K562 (cell line): ENCODE data around the gene IL11. TPM values are rescaled to one million over a fixed set of nuclear protein-coding genes. Genes with fewer than 3 reads are reported as not detected.

Source experiments
- ATAC-seq: fragments of 200-7000 bp; cut with Tn5 transposase; 3 replicates; pipeline ENCODE4 v1.9.1; 2020; ENCODE audit warnings: moderate library complexity
- BruUV-seq: library from RNA; stranded (reverse); fragments of 400-500 nt; replicated peaks from 2 replicates; lab custom pipeline; 2021; lab: Mats Ljungman, UMichigan
- CTCF ChIA-PET: fragments of 300-600 bp; formaldehyde crosslinking; extraction: SDS; loops from one replicate; lab custom pipeline; 2021; ENCODE audit warnings: low intra/inter-chr PET ratio; lab: Yijun Ruan, JAX
- POLR2A ChIA-PET: fragments of 300-600, 350-650 bp; sonication (Branson Sonifier 250); formaldehyde crosslinking; extraction: SDS; loops from one replicate; lab custom pipeline; 2021; ENCODE audit warnings: antibody characterized with exemption, inconsistent platforms; lab: Yijun Ruan, JAX
- DNase-seq, 4 experiments: peaks; one replicate each; pipeline versions ENCODE4 v3.0.0 to v3.0.0-alpha.2; 2011 to 2018; ENCODE audit warnings: low spot score in 3 of 4, mixed read lengths in 3 of 4; ENCODE audit errors: extremely low read depth in 1 of 4
- FAIRE-seq: peaks from 2 replicates; lab custom pipeline; 2011; peaks lifted over from hg19 to GRCh38; lab: Jason Lieb, UNC
- H2AFZ ChIP-seq: 2 replicates; pipeline ENCODE4 v1.6.0; 2011; ENCODE audit warnings: low read depth, low read length, control low read depth, inconsistent platforms
- H3K27ac ChIP-seq: fragments of 200-600 bp; 3 replicates; pipeline ENCODE4 v1.8.0; 2011; ENCODE audit warnings: low read depth, mild to moderate bottlenecking, control low read depth, inconsistent platforms, low read length, moderate library complexity, mixed read lengths; ENCODE audit errors: extremely low read depth
- H3K27me3 ChIP-seq, 2 experiments: fragments of 300-600 bp in 1 of 2; 2 replicates in 1 of 2; 3 replicates in 1 of 2; pipeline versions ENCODE4 v1.6.0 to v1.8.0; 2011; ENCODE audit warnings: inconsistent platforms in 2 of 2, low read length in 2 of 2, mild to moderate bottlenecking in 1 of 2, mixed read lengths in 1 of 2, moderate library complexity in 1 of 2; ENCODE audit not compliant: control insufficient read depth in 2 of 2, insufficient read depth in 2 of 2
- H3K36me3 ChIP-seq: fragments of 300-600 bp; 3 replicates; pipeline ENCODE4 v1.8.0; 2011; ENCODE audit warnings: mild to moderate bottlenecking, low read length, inconsistent platforms; ENCODE audit not compliant: control insufficient read depth, insufficient read depth
- H3K4me1 ChIP-seq, 2 experiments: fragments of 200-600 bp in 1 of 2; replicated peaks in 1 of 2; 2 replicates in 1 of 2; 3 replicates in 1 of 2; pipeline versions ENCODE4 v1.5.1 to v1.8.0; 2011; ENCODE audit warnings: inconsistent platforms in 2 of 2, low read length in 2 of 2, mild to moderate bottlenecking in 1 of 2, mixed read lengths in 1 of 2, moderate library complexity in 1 of 2; ENCODE audit not compliant: control insufficient read depth in 2 of 2, insufficient read depth in 2 of 2
- H3K4me2 ChIP-seq: 2 replicates; pipeline ENCODE4 v1.6.1; 2011; ENCODE audit warnings: low read length, control low read depth, inconsistent platforms, mixed read lengths; ENCODE audit not compliant: insufficient read depth
- H3K4me3 ChIP-seq: fragments of 200-600 bp; sonication (generic), shearing (Covaris generic); 2 replicates; pipeline ENCODE4 v1.5.1; 2016; ENCODE audit warnings: control low read depth, inconsistent platforms
- H3K79me2 ChIP-seq: fragments of 200-600 bp; 3 replicates; pipeline ENCODE4 v1.8.0; 2011; ENCODE audit warnings: low read length, inconsistent platforms; ENCODE audit not compliant: control insufficient read depth, insufficient read depth
- H3K9ac ChIP-seq, 2 experiments: 2 replicates each; pipeline versions ENCODE4 v1.6.0 to v1.6.1; 2011; ENCODE audit warnings: low read depth in 2 of 2, low read length in 2 of 2, control low read depth in 1 of 2, inconsistent platforms in 1 of 2, mild to moderate bottlenecking in 1 of 2, mixed read lengths in 1 of 2; ENCODE audit not compliant: insufficient read depth in 1 of 2
- H3K9me1 ChIP-seq: one replicate; pipeline ENCODE4 v1.6.0; 2011; ENCODE audit warnings: inconsistent platforms, mild to moderate bottlenecking, low read length, moderate library complexity; ENCODE audit not compliant: control insufficient read depth, insufficient read depth
- H3K9me3 ChIP-seq: replicated peaks from 2 replicates; pipeline ENCODE4 v1.5.1; 2011; ENCODE audit warnings: low read depth, low read length, inconsistent platforms; ENCODE audit not compliant: control insufficient read depth, insufficient read depth
- H4K20me1 ChIP-seq: replicated peaks from 2 replicates; pipeline ENCODE4 v1.6.1; 2011; ENCODE audit warnings: low read length, inconsistent platforms, mixed read lengths; ENCODE audit not compliant: control insufficient read depth, insufficient read depth
- BRF1 ChIP-seq: IDR thresholded peaks from 3 replicates; pipeline ENCODE4 v1.6.1; 2011; ENCODE audit warnings: borderline replicate concordance, mild to moderate bottlenecking; ENCODE audit not compliant: insufficient read length; ENCODE audit errors: extremely low read depth
- CREB1 ChIP-seq, 2 experiments: sonication (generic) in 1 of 2; formaldehyde crosslinking in 1 of 2; IDR thresholded peaks; 2 replicates each; pipeline versions ENCODE4 v1.6.1 to v1.8.0; 2012 to 2022; ENCODE audit warnings: inconsistent platforms in 1 of 2, mild to moderate bottlenecking in 1 of 2, missing genetic modification reagents in 1 of 2, moderate library complexity in 1 of 2
- CREM ChIP-seq: IDR thresholded peaks from 2 replicates; pipeline ENCODE4 v1.6.1; 2014; ENCODE audit warnings: antibody characterized with exemption, low read depth
- EGR1 ChIP-seq: fragments of 450-650 bp; conservative IDR thresholded peaks from 2 replicates; pipeline ENCODE4 v1.6.1; 2017; ENCODE audit warnings: mild to moderate bottlenecking
- EHMT2 ChIP-seq: fragments of 450-650 bp; IDR thresholded peaks from 2 replicates; pipeline ENCODE4 v1.6.1; 2018; ENCODE audit warnings: antibody characterized with exemption
- ETS2 ChIP-seq: IDR thresholded peaks from 2 replicates; pipeline ENCODE4 v1.6.1; 2016; ENCODE audit warnings: borderline replicate concordance, missing genetic modification characterization, mild to moderate bottlenecking, moderate library complexity, missing compliant biosample characterization; ENCODE audit not compliant: poor library complexity, severe bottlenecking
- GATA2 ChIP-seq: sonication (generic); formaldehyde crosslinking; IDR thresholded peaks from 2 replicates; pipeline ENCODE4 v1.4.0; 2020; ENCODE audit warnings: mild to moderate bottlenecking, missing genetic modification reagents
- KDM1A ChIP-seq, 2 experiments: fragments of 450-650 bp; IDR thresholded peaks; 2 replicates each; pipeline ENCODE4 v1.6.1; 2016; ENCODE audit warnings: mild to moderate bottlenecking in 2 of 2
- POLR2G ChIP-seq: fragments of 200-400 bp; formaldehyde crosslinking; IDR thresholded peaks from 2 replicates; pipeline ENCODE4 v1.6.1; 2017; ENCODE audit warnings: low read depth, mild to moderate bottlenecking, antibody characterized with exemption, low read length, moderate library complexity
- SIN3B ChIP-seq: fragments of 450-650 bp; IDR thresholded peaks from 2 replicates; pipeline ENCODE4 v1.6.1; 2017; ENCODE audit warnings: low read depth, mild to moderate bottlenecking, moderate library complexity
- SMARCA4 ChIP-seq: fragments of 450-650 bp; IDR thresholded peaks from 2 replicates; pipeline ENCODE4 v1.6.1; 2016
- SMARCA5 ChIP-seq: fragments of 450-650 bp; IDR thresholded peaks from 2 replicates; pipeline ENCODE4 v1.6.1; 2016
- ZNF184 ChIP-seq: sonication (generic); formaldehyde crosslinking; IDR thresholded peaks from 2 replicates; pipeline ENCODE4 v1.5.0; 2020; ENCODE audit warnings: missing genetic modification reagents
- WGBS: fragments of 100-300 bp; shearing (Covaris generic); methylation state at CpG from one replicate; pipeline ENCODE4 v1.1.6; 2016; ENCODE audit warnings: low coverage, mixed read lengths; ENCODE audit not compliant: insufficient coverage; ENCODE audit errors: missing lambda C conversion rate; 5-methylcytosine and 5-hydroxymethylcytosine counted together
- in situ Hi-C: fragments of 300-500 bp; cut with MboI; formaldehyde crosslinking; loops from 4 replicates; pipeline ENCODE4 v1.15.0; 2018; ENCODE audit warnings: inconsistent platforms, mixed read lengths
- intact Hi-C: fragments of 100-400 bp; cut with micrococcal nuclease; formaldehyde crosslinking; loops from 2 replicates; pipeline ENCODE4 v1.14.2; 2022
- polyA plus RNA-seq, 8 experiments: library from polyadenylated mRNA; depleted of rRNA in 4 of 8; stranded (reverse) in 5 of 8; unstranded in 3 of 8; fragments of >200 nt; fragmentation: Nextera tagmentation in 2 of 8; fragmentation: Illumina TruSeq in 1 of 8; extraction: Ambion mirVana in 2 of 8; extraction: Trizol in 1 of 8; gene quantifications; 2 replicates each; pipeline versions ENCODE4 v1.2.1 to v1.2.3, GENCODE V29; 2011 to 2014; ENCODE audit warnings: inconsistent platforms in 1 of 8, missing spikeins in 1 of 8
- total RNA-seq, 7 experiments: library from RNA; depleted of rRNA in 6 of 7; stranded (reverse); fragments of >200 nt in 6 of 7; fragmentation: Illumina TruSeq in 2 of 7; extraction: Trizol in 2 of 7; gene quantifications; 2 replicates each; pipeline versions ENCODE4 v1.2.1 to v1.2.3, GENCODE V29; 2011 to 2021; ENCODE audit warnings: low replicate concordance in 1 of 7
- TF ChIP-seq, protein P1 (sequence below), 2 experiments: IDR thresholded peaks; 2 replicates each; pipeline ENCODE4 v1.6.1; 2012; ENCODE audit warnings: improper control_type of control experiment in 2 of 2, low read depth in 2 of 2, low read length in 2 of 2, borderline replicate concordance in 1 of 2
- TF ChIP-seq, protein P2 (sequence below): sonication (generic); formaldehyde crosslinking; IDR thresholded peaks from 2 replicates; pipeline ENCODE4 v1.8.0; 2022; ENCODE audit warnings: mild to moderate bottlenecking, missing genetic modification reagents
- TF ChIP-seq, protein P3 (sequence below), 2 experiments: fragments of 450-650 bp; IDR thresholded peaks; 2 replicates each; pipeline ENCODE4 v1.6.1; 2018; ENCODE audit warnings: mild to moderate bottlenecking in 2 of 2, low read depth in 1 of 2; ENCODE audit not compliant: partially characterized antibody in 2 of 2

Gene IL11
- total and polyA plus RNA-seq, 9 of the 15 experiments (the other 6 are each of a cell fraction or from before 2014, with no cell fraction given) = 0.04 to 0.42 (median 0.06) TPM; not detected in 6

DNA sequence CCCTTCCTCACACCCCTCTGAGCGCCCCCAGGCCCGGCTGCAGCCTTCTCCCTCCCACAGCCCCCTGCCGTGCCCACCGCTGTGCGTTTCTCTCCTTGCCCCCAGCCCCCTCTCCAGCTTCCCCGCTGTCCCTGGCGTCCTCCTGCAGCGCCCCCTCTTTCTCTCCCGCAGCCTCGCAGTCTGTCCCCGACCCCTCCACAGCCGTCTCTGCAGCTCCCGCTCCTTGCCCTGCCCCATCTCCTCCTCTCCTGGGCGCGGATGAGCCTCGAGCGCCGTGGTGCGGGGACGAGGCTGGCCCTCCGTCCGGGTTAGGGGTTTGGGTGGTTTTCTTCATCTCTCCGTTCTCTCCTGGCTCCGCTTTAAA is 29.5 kb downstream of the IL11 start:
- H2AFZ ChIP-seq = peak overlapping the region; percentile 49; the same call in 1 of the 2 replicates
- FAIRE-seq = no peak
- no TSS peak for BruUV-seq
- TF ChIP-seq CREB1 (IDR thresholded peaks at IDR 0.05) (no peak), CREB1 (CRISPR knock-in tag; IDR thresholded peaks at IDR 0.05) (0 out of 2 replicates have a peak, but pooled peaks have one; percentile 45), SIN3B (no peak), EHMT2 (no peak), KDM1A (IDR thresholded peaks at IDR 0.05) (no peak), GATA2 (no peak), BRF1 (no peak), ZNF184 (CRISPR knock-in tag) (no peak), CREM (0 out of 2 replicates have a peak, but pooled peaks have one; percentile 3), SMARCA5 (peak; percentile 17; the same call in 1 of the 2 replicates), ETS2 (tag) (no peak), SMARCA4 (0 out of 2 replicates have a peak, but pooled peaks have one; percentile 25), EGR1 (peak; percentile 11; the same call in 1 of the 2 replicates), POLR2G (peak; percentile 54)
- TF ChIP-seq, protein P1, sequence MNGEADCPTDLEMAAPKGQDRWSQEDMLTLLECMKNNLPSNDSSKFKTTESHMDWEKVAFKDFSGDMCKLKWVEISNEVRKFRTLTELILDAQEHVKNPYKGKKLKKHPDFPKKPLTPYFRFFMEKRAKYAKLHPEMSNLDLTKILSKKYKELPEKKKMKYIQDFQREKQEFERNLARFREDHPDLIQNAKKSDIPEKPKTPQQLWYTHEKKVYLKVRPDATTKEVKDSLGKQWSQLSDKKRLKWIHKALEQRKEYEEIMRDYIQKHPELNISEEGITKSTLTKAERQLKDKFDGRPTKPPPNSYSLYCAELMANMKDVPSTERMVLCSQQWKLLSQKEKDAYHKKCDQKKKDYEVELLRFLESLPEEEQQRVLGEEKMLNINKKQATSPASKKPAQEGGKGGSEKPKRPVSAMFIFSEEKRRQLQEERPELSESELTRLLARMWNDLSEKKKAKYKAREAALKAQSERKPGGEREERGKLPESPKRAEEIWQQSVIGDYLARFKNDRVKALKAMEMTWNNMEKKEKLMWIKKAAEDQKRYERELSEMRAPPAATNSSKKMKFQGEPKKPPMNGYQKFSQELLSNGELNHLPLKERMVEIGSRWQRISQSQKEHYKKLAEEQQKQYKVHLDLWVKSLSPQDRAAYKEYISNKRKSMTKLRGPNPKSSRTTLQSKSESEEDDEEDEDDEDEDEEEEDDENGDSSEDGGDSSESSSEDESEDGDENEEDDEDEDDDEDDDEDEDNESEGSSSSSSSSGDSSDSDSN (IDR thresholded peaks at IDR 0.05; ENCODE audit: borderline replicate concordance in 1 of 2, low read depth in 2 of 2, low read length in 2 of 2) = 0 out of 4 replicates have a peak, but pooled peaks of 1 of the 2 experiments have one; percentile 58
- TF ChIP-seq, protein P2, sequence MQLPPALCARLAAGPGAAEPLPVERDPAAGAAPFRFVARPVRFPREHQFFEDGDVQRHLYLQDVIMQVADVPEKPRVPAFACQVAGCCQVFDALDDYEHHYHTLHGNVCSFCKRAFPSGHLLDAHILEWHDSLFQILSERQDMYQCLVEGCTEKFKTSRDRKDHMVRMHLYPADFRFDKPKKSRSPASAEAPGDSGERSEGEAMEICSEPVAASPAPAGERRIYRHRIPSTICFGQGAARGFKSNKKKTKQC (CRISPR knock-in tag) = no peak
- TF ChIP-seq, protein P3, sequence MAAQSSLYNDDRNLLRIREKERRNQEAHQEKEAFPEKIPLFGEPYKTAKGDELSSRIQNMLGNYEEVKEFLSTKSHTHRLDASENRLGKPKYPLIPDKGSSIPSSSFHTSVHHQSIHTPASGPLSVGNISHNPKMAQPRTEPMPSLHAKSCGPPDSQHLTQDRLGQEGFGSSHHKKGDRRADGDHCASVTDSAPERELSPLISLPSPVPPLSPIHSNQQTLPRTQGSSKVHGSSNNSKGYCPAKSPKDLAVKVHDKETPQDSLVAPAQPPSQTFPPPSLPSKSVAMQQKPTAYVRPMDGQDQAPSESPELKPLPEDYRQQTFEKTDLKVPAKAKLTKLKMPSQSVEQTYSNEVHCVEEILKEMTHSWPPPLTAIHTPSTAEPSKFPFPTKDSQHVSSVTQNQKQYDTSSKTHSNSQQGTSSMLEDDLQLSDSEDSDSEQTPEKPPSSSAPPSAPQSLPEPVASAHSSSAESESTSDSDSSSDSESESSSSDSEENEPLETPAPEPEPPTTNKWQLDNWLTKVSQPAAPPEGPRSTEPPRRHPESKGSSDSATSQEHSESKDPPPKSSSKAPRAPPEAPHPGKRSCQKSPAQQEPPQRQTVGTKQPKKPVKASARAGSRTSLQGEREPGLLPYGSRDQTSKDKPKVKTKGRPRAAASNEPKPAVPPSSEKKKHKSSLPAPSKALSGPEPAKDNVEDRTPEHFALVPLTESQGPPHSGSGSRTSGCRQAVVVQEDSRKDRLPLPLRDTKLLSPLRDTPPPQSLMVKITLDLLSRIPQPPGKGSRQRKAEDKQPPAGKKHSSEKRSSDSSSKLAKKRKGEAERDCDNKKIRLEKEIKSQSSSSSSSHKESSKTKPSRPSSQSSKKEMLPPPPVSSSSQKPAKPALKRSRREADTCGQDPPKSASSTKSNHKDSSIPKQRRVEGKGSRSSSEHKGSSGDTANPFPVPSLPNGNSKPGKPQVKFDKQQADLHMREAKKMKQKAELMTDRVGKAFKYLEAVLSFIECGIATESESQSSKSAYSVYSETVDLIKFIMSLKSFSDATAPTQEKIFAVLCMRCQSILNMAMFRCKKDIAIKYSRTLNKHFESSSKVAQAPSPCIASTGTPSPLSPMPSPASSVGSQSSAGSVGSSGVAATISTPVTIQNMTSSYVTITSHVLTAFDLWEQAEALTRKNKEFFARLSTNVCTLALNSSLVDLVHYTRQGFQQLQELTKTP (IDR thresholded peaks at IDR 0.05; ENCODE audit: low read depth in 1 of 2, partially characterized antibody in 2 of 2) = no peak

More for the DNA sequence above, 29.5 kb downstream of the IL11 start:
- H3K79me2 ChIP-seq = peaks cover 24% of the 10 kb centered on the region
- H3K27me3 ChIP-seq = no peaks in the 10 kb centered on the region
- peak overlapping the region; percentile 97 for H3K27ac ChIP-seq
- intact Hi-C loops (no loop called here), in situ Hi-C loops (no loop called here)
- H3K4me3 ChIP-seq = peak overlapping the region; percentile 92
- peaks cover 38% of the 10 kb centered on the region; the same call in 2 of the 3 replicates for H3K36me3 ChIP-seq
- ChIA-PET POLR2A (interaction anchor here (1.2 to 1.4 kb wide), 4 partner anchors 9 to 43 kb away, joined by 4 to 11 read pairs (median 6); partner anchors contain the start of gene TMEM238), CTCF (no interaction called here)
- H3K9me1 ChIP-seq = no peaks in the 10 kb centered on the region
- DNase-seq (peak in 2 of 4 experiments; percentile 37 to 63), ATAC-seq (peak; percentile 9)
- H3K4me2 ChIP-seq = peak overlapping the region; percentile 97
- H4K20me1 ChIP-seq = 0 out of 2 replicates have a peak, but pooled peaks cover 6% of the 10 kb centered on the region
- H3K9ac ChIP-seq = peak overlapping the region; percentile 97 to 99
- 2% methylated on average over 11 of the region's 24 CpGs for WGBS
- H3K9me3 ChIP-seq = no peaks in the 10 kb centered on the region
- H3K4me1 ChIP-seq = peaks cover 7 to 61% of the 10 kb centered on the region in 2 experiments; a peak in 4 of 5 replicates
